HG03457 (cell line): ENCODE data around the gene SIRT5.

ENCODE experiments used
- ATAC-seq: cut with Tn5 transposase; IDR thresholded peaks from one replicate; pipeline ENCODE4 v1.9.1; 2021; ENCODE audit warnings: moderate number of reproducible peaks; ENCODE audit not compliant: unreplicated experiment

Gene SIRT5

DNA sequence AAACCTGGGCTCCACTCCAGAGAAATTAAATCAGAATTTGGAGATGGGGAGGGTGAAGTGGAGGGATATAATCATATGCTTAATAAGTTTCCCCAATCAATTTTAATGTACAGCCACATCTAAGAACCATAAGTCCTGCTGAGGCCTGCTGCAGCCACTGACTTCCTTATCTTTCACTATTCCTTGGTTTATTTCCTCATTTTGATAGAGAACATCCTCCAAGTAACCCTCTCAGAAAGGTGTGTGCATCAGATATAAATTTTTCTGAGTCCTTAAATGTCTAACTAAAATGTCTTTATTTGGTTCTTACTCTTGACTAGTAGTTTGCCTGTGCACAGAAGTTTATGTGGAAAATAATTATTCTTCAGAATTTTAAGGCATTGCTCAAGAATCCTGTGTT lies 23.7 kb upstream of the SIRT5 start:
- ATAC-seq, result no peak

DNA sequence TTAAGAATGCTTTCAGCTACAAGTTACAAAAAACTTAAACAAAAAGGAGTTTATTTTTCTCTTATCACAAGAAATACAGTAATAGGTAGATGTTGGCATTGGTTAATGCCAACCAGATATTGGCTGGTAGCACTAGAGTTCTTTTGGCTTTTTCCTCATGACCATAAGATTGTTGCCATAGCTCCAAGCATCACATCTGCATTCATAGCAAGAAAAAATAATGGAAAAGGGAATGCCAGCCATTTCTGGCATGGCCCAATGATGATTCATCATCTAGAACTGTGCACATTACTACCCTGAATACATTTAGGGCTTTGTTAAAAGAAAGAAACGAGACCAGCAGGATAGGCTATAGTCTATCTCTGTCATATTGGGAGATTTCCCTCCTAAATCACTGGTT lies 20.8 kb upstream of the SIRT5 start:
- no peak for ATAC-seq

DNA sequence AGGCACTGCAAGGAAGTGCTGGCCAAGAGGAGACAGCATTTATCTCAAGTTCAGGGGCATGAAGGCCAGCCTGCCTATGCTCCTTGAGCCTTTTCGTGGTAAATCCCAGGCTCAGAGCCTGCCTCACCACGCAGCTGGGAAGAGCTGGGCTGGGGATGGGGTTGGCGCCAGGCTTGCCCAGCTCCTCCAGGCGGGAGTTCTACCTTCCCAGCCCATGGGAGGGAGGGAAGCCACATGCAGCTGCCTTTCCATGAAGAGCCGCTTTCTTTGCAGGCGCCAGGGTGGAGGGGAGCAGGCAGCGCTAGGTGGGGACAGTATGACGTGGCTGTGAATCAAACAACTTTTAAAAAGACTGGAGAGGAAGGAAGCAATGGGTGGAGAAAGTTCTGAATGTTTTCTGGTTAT lies 19.5 kb upstream of the SIRT5 start:
- ATAC-seq, result no peak

DNA sequence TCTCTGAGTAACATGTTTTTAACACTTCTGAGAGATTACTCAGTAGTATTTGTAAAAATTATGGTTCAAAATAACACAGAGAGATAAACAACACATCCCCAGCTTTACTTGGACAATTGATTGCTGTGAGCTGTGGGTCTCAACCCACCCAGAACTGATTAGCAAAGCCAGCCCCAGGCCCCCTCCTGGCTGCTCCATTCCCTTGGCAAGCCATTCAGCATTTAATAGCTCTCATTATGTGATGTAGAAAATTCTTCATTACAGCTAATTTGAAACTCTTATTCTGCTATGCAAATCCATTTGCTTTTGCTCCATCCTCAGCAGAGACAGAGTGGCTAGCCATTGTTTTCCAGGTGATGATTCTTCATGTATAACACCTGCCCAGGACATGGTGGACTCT lies 16.6 kb upstream of the SIRT5 start:
- ATAC-seq, result no peak

DNA sequence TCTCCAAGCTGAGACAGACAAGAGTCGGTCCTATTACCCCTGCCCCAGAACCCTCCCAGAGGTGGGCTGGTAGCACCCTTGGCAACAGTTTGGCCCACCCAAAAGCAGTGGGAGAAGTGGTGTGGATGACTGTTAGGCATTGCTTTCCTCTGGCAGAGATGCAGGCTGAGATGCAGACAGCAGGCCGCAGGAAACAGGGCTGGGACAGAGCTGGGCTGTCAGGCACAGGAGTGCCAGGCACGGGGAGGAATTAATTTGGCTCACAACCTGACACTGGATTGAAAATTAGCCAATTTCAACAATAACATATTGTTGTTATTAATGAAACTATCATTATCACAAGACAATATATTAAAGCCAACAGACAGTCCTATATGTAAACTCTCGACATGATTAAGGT lies 15.7 kb upstream of the SIRT5 start:
- ATAC-seq, result no peak

DNA sequence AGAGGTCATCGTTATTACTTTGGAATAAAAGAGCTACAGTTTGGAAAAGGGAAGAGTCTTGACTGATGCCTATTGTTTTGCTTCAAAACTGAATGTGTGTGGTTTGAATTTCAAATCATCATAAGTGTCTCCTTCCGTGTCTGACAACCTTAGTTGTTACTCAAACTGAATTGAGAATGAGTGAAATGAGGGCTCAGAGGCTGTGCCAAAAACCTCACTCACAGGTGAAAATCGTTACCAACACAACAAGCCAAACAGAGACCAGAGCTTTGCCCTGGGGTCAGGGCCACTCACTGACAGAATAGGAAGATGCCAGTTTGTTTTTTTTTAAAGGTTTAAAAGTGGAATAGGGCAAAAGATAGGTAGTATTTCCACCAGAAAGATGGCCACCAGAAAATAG lies 15.2 kb upstream of the SIRT5 start:
- no peak for ATAC-seq

DNA sequence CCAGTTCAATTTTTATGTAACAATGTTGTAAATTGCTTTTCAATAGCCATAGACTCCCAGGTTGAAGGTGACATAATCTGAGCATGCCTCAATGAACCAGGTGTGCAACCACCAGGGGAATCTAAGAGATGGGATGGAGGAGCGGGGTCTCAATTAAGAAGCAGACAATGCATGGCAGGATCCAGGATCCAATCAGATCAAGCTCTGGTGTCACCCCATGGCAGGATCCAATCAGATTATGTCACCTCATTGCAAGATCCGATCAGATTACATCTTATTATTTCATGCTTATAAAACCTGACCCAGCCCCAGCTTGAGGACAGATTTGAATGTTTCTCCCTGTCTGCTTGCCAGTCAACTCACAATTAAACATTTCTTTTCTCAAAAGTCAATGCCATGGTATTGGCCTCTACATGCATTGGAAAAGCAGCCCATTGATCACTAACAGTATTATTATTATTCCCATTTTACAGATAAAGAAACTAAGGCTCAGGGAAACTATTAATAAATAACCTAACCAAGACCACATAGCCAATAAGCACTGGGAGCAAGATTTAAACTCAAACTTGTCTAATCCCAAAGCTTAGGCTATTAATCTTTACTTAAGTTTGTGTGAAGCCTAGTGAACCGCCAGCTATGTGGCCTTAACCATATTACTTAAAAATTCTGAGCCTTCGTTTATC lies 14.3 kb upstream of the SIRT5 start:
- no peak for ATAC-seq

DNA sequence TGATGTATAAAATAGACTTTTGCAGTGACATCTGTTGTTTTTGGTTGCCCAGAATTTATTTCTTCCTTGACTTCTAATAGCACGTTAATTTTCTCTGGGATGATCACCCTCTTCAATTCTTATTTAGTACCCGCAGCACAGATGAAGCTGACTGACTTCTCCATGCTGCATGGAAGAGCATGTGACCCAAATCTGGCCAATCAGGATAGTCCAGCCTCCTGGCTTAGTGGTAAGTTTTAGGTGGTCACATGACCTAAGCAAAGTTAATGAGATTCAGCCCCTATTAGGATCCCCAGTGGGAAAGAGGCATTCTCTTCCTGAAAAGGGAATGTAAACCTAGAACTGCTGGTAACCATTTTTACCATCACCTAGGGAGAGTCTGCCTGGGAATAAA lies 13.8 kb upstream of the SIRT5 start:
- ATAC-seq, result no peak

DNA sequence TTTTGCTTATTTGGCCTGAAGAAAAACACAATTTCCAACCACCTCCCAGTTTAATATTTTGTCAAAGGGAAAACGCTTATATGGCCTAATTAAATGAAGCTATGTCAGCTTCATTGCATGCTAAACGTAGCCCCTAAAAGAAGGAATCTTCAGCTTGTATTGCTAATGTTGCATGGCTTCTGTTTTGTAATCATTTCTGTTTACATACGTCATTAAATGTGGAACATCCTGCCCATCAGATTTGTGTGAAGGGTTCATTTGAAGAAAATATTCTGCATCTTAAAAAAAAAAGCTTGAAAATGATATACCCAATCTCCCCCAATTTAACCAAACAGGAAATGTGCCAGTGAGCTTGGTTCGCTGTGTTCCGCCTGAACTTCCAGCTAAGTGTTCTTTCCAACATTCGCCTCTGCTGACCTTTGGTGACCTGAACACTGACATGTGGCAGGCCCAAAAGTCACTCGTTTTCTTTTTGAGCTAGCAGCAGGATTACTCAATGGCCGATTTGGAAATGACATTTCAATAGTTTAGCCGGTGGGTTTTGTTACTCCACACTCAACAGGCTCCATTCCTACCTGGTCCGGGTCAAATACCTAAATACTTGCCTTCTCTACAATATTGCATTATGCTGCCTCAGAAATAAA lies 12.7 kb upstream of the SIRT5 start:
- no peak for ATAC-seq

DNA sequence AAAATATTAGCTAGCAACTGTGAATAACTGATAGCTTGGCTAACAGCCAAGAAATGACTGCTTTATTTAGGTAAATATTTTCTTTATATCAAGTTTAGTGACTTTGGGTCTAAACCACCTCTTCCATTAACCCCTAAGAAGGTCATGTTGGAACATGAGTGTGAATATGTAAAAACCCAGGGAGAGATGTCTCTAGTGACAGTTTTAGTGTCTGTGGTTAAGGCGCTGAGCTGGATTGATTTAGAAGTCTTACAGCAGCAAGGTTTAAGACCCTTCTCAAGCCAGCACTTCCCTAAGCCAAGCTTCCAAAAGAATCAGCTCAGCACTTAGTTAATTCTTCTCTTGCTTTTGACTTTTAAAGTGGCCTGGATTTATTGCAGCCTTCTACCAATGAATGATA lies 11.4 kb upstream of the SIRT5 start:
- no peak for ATAC-seq

DNA sequence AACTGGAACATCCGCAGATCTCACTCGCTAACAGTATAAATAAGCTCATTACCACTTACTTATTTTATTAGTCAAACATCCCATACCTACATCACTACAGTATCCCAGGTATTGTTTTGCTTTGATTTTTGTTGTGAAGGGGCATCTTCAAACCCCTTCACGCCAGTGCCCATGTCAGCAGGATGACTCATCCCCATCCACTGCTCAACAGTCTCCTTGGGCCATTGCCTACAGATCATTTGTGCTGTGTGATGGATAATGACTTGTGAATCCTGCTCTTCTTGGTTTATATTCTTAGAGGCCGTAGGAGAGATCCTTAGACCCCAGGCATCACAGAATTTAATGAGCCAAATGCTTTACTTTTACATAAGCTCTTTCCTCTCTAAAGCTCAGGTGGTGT lies 8.5 kb upstream of the SIRT5 start:
- ATAC-seq, result no peak

DNA sequence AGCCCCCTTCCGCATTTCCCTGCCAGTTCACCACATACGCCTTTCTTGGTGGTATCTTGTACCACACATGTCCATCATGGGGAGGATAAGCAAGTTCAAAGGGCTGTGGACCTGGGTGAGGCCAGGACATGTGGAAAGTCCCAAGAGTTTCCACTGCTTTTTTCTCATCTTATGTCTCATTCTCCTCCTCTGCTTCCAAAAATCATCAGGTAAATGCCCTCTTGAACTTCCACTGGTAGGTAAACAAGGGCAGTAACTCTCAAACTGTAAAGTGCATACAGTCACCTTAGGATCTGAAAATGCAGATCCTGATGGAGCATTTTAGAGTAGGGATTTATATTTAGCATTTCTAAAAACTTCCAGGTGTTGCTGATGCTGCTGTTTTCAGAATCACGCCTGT lies 7.9 kb upstream of the SIRT5 start:
- no peak for ATAC-seq

DNA sequence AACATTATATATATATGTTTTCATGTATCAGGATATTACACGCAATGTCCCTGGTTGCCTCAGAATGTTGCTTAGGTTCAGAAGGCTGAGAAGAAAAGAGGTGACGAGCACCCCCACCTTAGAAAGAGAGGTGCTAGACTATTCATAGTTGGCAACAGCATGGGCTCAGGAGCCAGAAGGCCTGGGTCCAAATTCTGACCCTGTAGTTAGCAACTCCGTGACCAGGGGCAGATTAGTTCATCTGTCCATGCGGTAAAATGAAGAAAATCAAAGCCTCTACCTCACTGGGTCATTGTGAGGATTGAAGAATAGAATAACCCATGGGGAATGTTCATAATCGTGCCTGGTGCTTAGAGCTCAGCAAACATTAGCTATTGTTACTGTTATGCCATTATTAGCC lies 5.4 kb upstream of the SIRT5 start:
- no peak for ATAC-seq

DNA sequence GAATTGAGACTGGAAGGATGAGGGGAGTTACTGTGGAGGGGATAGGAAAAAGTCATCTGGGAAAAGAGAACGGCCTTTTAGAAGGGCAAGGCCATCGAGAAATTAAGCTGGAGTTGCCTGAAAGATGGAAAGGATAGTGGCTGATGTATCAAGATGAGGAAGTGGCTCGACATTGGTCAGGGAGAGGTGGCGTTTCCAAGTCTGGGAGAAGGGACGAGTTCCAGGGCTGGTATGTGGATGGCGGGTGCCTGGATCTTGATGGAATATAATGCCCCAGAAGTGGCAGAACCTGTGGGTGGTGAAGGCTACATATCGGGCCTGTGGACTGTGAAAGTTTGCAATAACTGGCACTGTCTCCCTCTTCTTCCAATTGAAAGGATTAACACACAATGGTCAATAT lies 2.2 kb upstream of the SIRT5 start:
- no peak for ATAC-seq

DNA sequence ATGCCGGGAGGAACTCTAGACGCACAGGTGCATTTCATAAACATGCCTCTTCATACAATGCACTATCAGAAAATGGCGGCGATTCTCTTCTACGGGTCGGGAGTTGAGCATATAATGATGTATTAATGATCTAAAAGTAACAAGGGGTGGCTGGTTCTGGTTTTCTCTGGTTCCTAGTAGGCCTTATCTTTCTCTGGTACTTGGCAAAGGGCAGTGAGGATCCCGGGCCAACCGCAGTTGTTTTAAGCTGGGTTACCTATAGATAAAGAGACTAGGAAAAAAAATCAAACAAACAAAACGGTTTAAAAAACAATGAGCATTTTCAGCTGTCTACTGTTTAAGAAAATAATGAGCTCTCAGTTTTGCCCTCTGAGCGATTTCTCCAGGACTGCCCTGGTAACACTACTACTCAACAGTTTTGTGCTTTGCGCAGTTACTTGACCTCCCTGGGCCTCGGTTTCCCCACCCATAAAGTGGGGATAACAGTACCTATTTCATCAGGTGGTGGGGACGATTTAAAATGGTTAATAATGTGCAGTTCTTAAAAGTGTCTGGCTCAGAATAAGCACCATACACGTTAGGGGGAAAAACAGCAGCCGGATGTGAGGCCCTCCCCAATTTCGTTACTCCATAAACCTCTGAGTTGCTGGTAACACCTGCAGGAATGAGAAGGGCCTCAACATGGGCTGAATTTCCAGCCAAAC lies 1.3 kb upstream of the SIRT5 start:
- no peak for ATAC-seq

DNA sequence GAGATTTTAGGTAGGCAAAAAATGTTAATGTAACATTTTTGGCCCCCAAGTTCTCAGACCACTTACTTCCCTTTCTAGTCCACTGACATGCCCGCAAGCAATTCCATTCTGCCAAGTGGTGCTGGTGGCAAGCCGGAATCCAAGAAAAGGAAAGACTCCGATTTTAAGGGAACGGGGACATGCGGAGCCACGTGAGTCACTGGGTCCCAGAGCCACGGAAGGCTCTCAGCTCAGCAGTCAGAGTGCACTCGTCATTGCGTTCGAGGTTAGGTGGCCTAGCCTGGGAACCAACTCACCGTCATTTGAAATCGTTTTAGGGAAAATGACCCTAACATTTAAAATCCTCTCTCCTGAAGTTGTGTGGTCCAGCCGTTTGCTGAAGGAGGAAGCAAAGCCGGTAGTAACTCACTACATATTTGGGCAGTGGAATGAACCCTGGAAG lies 711 bp upstream of the SIRT5 start:
- ATAC-seq, result no peak

DNA sequence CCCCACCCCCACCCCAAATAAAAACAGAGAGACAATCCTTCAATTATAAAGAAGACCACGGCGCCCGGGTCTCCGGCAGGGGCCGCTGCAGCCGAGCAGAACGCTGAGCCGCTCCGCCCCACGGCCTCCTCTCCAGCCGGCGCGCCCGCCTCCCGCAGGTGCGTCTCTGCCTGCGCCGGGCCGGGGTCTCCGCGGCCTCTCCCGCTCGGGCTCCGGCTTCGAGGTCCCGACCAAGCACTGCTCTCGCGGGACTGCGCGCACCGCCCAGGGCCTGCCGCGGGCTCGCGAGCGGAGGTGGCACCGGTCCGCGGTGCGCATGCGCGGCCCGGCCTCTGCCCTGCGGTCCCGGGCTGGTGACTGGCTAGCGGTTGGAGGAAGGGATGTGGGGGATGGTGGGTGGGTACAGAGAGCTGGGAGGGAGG lies 241 bp upstream of the SIRT5 start:
- ATAC-seq, result peak; percentile 72

DNA sequence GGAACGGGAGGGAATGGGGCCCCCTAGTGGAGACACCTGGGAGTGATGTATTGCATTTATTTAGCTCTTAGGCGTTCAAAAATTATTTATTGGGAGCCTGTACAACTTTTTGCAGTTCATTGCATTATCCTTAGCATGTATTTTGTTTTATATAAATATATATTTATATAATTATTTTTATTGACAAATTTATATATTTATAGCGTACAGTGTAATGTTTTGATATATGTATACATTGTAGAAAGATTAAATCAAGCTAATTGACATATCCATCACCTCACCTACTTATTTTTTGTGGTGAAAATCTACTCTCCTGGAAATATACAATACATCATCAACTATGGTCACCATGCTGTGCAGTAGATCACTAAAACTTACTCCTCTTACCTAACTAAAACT lies 975 bp downstream of the SIRT5 start:
- no peak for ATAC-seq

DNA sequence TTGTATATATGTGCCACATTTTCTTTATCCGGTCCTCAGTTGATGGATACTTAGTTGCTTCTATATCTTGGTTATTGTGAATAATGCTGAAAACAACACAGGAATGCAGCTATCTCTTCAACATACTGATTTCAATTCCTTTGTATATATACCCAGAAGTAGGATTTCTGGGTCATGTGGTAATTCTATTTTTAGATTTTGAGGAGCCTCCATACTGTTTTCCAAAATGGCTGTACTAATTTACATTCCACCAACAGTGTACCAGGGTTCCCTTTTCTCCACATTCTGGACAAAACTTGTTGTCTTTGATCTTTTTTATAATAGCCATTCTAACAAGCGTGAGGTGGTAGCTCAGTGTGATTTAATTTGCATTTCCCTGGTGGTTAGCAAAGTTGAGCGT lies 1.6 kb downstream of the SIRT5 start:
- ATAC-seq, result no peak

DNA sequence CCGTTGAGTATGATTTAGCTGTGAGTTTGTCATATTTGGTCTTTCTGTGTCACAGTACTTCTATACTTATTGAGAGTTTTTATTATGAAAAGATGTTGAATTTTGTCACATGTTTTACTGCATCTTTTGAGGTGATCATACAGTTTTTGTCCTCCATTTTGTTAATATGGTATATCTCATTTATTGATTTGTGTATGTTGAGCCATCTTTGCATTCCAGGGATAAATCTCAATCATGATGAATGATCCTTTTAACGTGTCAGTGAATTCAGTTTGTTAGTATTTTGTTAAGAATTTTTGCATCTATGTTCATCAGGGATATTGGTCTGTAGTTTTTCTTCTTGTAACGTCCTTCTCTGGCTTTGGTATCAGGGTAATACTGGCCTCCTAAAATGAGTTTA lies 3.5 kb downstream of the SIRT5 start:
- no peak for ATAC-seq

DNA sequence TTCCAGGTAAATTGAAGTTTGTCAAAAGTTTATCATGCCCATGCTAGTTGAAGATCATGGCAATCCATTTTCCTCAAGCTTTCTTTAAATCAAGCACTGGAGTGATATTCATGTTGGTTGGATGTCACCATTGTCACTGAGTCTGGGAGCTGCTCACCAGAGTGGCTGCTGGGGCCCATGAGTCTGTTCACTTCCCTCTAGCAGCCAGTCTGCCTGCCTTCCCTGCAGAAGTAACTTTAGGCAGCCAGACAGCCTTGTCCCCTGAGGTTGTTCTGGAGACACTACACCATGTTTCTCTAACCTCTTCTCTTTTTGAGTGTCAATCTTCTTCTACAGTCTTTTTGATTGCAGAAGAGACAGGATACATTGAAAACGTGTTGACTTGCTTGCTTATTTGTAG lies 5.5 kb downstream of the SIRT5 start:
- no peak for ATAC-seq

DNA sequence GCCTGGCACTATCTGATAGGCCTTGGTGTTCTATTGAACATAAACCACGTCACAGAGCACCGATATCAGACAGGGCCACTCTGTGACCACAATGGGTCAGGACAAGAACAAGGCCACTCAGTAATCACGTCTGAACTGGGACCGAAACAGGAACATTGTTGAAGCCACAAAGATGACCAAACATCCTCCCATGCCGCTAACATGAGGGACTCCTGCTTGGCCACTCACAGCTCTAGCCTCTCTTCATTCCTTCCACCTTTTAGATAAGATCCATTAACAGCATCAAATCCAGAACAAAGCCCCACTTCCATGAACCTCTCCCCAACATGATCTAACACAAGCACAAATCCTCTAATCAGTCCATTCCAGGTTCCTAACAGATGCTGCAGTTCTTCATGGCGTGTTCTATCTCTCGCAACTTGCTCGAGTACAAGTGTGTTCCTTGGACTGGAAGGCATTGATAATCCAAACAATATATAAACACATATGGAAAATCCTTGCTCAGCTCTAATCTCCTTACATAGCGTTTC lies 7.4 kb downstream of the SIRT5 start:
- ATAC-seq, result no peak
